HUES6 (cell line): Measurements from ENCODE around the gene KRT4.

Source experiments
- H3K27ac ChIP-seq: 2 replicates; pipeline ENCODE4 v1.7.0; 2013; ENCODE audit warnings: low read depth, mild to moderate bottlenecking, low read length, inconsistent platforms
- H3K27me3 ChIP-seq: 2 replicates; pipeline ENCODE4 v1.6.1; 2013; ENCODE audit warnings: low read length; ENCODE audit not compliant: control insufficient read depth, insufficient read depth
- H3K36me3 ChIP-seq: 2 replicates; pipeline ENCODE4 v1.6.1; 2013; ENCODE audit warnings: low read length; ENCODE audit not compliant: control insufficient read depth, insufficient read depth
- H3K4me1 ChIP-seq: 2 replicates; pipeline ENCODE4 v1.6.1; 2013; ENCODE audit warnings: low read length; ENCODE audit not compliant: control insufficient read depth, insufficient read depth
- H3K4me3 ChIP-seq: 2 replicates; pipeline ENCODE4 v1.5.1; 2013; ENCODE audit warnings: low read depth, low read length
- H3K9ac ChIP-seq: one replicate; pipeline ENCODE4 v1.6.1; 2013; ENCODE audit warnings: mild to moderate bottlenecking, low read length
- H3K9me3 ChIP-seq: 2 replicates; pipeline ENCODE4 v1.6.1; 2013; ENCODE audit warnings: low read depth, low read length; ENCODE audit not compliant: control insufficient read depth, insufficient read depth

KRT4 gene

DNA sequence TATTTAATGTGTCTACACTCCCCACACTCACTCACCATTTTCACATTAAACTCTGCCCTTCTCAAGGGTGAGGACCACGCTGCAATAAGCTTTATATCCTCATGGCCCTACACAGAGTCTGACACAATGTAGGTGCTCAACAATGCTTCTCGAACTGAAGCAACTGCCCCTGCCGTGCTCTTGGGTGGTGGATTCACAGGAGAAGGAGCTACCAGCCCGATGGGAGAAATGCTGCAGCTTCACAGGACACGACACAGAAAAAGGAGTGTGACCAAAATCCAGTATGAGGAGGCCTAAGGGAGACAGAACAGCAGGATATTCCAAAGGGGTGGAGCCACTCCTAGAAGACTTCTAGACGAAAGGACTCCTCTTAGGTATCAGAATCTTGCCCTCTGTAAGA, 11.5 kb downstream of the KRT4 start:
- Histone ChIP-seq H3K4me3 (no peak overlapping the region), H3K9me3 (no peaks in the 10 kb centered on the region)

DNA sequence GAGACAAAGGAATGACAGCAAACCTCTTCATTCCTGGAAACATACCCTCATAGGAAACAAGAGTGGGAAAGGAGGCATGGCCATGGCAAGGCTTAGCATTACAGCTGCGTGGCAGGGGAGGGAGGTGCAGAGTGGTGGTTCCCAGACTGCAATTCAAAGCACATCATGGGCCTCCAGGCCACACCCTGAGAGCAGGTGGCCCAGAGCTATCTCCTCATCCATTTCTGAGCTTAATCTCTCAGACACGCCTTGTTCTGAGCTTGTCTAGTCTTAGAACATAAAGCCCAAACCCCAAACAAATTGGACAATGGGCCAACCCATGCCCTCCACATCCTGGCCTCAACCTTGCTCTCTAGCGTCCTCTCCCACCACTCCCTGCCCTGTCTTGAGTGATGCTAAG, 12.1 kb downstream of the KRT4 start:
- peaks cover 19% of the 10 kb centered on the region for H3K4me1 ChIP-seq
- no peaks in the 10 kb centered on the region; the same call in 1 of the 2 replicates for H3K27me3 ChIP-seq
- H3K9me3 ChIP-seq, result no peaks in the 10 kb centered on the region
- H3K36me3 ChIP-seq, result no peaks in the 10 kb centered on the region
- H3K27ac ChIP-seq, result no peak overlapping the region
- H3K9ac ChIP-seq, result no peak overlapping the region
- H3K4me3 ChIP-seq, result no peak overlapping the region

More for the DNA sequence above, 11.5 kb downstream of the KRT4 start:
- H3K36me3 ChIP-seq, result no peaks in the 10 kb centered on the region
- H3K27ac ChIP-seq, result no peak overlapping the region
- H3K9ac ChIP-seq, result no peak overlapping the region
- peaks cover 19% of the 10 kb centered on the region for H3K4me1 ChIP-seq
- no peaks in the 10 kb centered on the region; the same call in 1 of the 2 replicates for H3K27me3 ChIP-seq

DNA sequence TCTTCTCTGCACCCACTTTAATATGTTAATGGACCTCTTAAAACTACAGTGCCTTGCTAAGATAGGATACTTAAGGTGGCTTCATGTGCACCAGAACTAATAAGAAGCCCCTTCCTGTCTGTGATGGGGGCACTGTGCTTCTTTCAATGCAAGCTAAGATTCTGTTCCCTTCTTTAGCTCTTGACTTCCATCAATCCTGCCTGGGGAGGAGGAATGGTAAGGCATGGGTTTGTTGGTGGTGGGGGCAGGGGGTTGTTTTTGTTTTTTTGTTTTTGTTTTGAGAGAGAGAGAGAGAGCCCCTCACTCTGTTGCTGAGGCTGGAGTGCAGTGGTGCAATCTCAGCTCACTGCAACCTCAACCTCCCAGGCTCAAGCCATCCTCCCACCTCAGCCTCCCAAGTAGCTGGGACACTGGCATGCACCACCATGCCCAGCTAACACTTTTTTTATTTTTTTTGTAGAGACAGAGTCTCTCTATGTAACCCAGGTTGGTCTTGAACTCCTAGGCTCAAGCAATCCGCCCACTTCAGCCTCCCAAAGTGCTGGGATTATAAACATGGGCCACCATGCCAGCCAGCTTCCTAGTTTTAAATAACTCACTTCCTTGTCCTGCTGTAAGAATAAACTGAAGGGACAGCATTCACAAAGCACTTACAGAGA, 13.5 kb downstream of the KRT4 start:
- peaks cover 2% of the 10 kb centered on the region; the same call in 1 of the 2 replicates for H3K27me3 ChIP-seq
- H3K9ac ChIP-seq, result no peak overlapping the region
- H3K36me3 ChIP-seq, result no peaks in the 10 kb centered on the region
- H3K9me3 ChIP-seq, result no peaks in the 10 kb centered on the region
- no peak overlapping the region for H3K4me3 ChIP-seq
- no peak overlapping the region for H3K27ac ChIP-seq
- peaks cover 16% of the 10 kb centered on the region for H3K4me1 ChIP-seq

DNA sequence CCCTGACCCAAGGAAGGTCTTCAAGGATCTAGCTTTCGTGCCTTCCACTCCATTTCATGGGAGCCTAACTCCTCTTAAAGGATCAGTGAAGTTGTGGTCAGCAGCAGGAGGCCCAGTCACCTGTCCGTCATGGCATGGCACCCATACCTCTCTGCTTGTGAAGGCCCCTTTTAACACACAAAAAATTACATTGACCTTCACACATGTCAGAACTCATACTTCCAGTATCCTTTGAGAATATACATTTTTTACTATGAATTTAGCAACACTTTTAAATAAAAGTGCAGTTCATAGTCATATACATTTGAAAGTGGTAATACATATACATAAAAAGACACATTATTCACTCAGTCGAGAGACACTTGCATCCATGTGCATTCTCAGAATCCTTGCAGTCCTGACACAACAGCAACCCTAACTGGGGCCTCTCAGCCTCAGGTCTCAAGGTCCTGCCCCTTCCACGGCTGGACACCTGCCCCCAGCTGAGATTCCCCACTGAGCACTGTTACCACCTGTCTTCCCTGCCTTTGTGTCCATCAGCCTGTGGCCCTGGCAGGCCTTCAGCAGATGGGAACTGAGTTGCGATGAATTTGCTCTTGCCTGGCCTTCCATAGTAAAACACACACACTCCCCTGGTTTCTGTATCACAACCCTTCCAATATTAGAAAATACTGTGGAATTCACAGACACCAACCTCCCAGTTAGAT, 14.3 kb downstream of the KRT4 start:
- no peak overlapping the region for H3K27ac ChIP-seq
- peaks cover 10% of the 10 kb centered on the region; the same call in 1 of the 2 replicates for H3K4me1 ChIP-seq
- H3K9ac ChIP-seq, result no peak overlapping the region
- peaks cover 2% of the 10 kb centered on the region; the same call in 1 of the 2 replicates for H3K27me3 ChIP-seq
- no peaks in the 10 kb centered on the region for H3K9me3 ChIP-seq
- H3K4me3 ChIP-seq, result no peak overlapping the region
- no peaks in the 10 kb centered on the region for H3K36me3 ChIP-seq

DNA sequence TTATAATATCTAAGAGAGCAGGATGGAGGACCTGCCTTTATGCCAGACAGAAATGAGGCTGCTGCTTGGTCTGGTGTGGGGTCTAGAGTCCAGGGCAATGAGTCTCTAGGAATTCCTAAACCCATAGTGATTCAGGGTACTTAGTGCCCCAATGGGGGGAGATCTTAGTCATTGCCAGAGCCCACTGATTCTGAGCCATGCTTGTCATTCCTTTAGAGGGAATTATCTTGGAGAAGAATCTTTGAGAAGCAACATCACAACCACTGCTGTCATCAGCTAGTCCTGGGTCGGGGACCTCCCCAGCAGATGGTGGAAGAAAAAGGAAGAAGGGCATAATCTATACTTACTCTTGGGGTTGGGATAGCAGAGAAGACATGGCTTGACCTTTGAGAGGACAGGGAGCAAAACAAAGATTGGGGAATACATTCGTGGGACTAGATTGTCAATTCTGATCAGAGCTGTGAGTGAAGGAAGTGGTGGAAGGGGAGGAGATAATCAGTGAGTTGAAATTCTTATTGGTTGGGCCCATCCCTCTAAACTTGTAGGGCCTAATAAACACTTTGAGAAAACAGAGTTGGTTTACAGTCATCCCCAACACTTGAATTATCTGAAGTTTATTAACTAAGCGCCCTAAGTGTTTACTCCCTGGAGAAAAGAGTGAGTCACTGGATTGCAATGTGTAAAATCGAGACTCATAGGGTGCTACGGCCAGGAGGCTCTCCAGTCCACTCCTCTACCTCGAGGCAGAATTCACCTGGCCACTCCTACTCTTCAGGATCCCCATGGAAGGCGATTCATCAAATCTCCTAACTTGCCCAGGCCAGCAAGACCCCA, 15.0 kb downstream of the KRT4 start:
- Histone ChIP-seq H3K27ac (no peak overlapping the region), H3K4me3 (no peak overlapping the region), H3K27me3 (peaks cover 2% of the 10 kb centered on the region; the same call in 1 of the 2 replicates), H3K9ac (no peak overlapping the region), H3K36me3 (no peaks in the 10 kb centered on the region), H3K9me3 (no peaks in the 10 kb centered on the region), H3K4me1 (peaks cover 10% of the 10 kb centered on the region; the same call in 1 of the 2 replicates)

DNA sequence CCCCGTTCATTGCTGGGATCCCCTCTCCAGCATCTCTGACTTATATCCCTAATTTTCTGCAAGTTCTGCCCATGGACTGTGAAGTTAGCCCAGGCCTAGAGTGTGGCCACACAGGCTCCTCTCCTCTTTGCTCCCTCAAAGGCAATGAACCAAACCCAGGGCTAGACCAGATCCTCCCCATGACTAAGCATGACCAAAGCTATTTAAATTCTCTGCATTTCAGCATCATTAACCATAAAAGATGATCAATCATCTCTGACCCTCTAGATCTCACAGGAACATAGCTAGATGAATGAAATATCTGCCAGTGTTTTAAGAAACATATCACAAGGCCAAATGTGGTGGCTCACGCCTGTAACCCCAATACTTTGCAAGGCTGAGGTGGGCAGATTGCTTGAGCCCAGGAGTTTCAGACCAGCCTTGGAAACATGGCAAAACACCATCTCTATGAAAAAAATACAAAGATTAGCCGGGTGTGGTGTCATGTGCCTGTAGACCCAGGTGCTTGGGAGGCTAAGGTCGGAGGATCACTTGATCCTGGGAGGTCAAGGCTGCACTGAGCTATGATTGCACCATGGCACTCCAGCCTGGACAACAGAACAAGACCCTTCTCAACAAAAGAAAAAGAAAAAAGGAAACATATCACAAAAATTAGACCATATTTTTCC, 15.8 kb downstream of the KRT4 start:
- no peaks in the 10 kb centered on the region for H3K9me3 ChIP-seq
- no peaks in the 10 kb centered on the region for H3K36me3 ChIP-seq
- peaks cover 10% of the 10 kb centered on the region; the same call in 1 of the 2 replicates for H3K4me1 ChIP-seq
- H3K4me3 ChIP-seq, result no peak overlapping the region
- H3K27ac ChIP-seq, result no peak overlapping the region
- H3K9ac ChIP-seq, result no peak overlapping the region
- H3K27me3 ChIP-seq, result peaks cover 2% of the 10 kb centered on the region; the same call in 1 of the 2 replicates

- H3K9ac ChIP-seq, result no peak overlapping the region
- H3K9me3 ChIP-seq, result no peaks in the 10 kb centered on the region
- no peak overlapping the region for H3K4me3 ChIP-seq
- H3K27ac ChIP-seq, result no peak overlapping the region
- H3K4me1 ChIP-seq, result peaks cover 10% of the 10 kb centered on the region; the same call in 1 of the 2 replicates
- H3K27me3 ChIP-seq, result peaks cover 2% of the 10 kb centered on the region; the same call in 1 of the 2 replicates
- no peaks in the 10 kb centered on the region for H3K36me3 ChIP-seq
Measured at GRCh38 chr12:52797529-52797894, 16.4 kb downstream of the KRT4 start.

GRCh38 chr12:52796839-52797528, 16.9 kb downstream of the KRT4 start:
- Histone ChIP-seq H3K4me3 (no peak overlapping the region), H3K36me3 (no peaks in the 10 kb centered on the region), H3K9ac (no peak overlapping the region), H3K27ac (no peak overlapping the region), H3K27me3 (peaks cover 2% of the 10 kb centered on the region; the same call in 1 of the 2 replicates), H3K4me1 (peaks cover 10% of the 10 kb centered on the region; the same call in 1 of the 2 replicates), H3K9me3 (no peaks in the 10 kb centered on the region)

- Histone ChIP-seq H3K27me3 (peaks cover 2% of the 10 kb centered on the region; the same call in 1 of the 2 replicates), H3K4me3 (no peak overlapping the region), H3K9ac (no peak overlapping the region), H3K36me3 (no peaks in the 10 kb centered on the region), H3K9me3 (no peaks in the 10 kb centered on the region), H3K4me1 (peaks cover 10% of the 10 kb centered on the region; the same call in 1 of the 2 replicates), H3K27ac (no peak overlapping the region)
Measured at GRCh38 chr12:52796429-52796794, 17.5 kb downstream of the KRT4 start.
